Midbrain (tissue), 1 donor: ENCODE data around the gene OPCML.

ENCODE experiments used
- DNase-seq: peaks from one replicate; lab custom pipeline; 2025; lab: John Stamatoyannopoulos, UW

OPCML gene

DNA sequence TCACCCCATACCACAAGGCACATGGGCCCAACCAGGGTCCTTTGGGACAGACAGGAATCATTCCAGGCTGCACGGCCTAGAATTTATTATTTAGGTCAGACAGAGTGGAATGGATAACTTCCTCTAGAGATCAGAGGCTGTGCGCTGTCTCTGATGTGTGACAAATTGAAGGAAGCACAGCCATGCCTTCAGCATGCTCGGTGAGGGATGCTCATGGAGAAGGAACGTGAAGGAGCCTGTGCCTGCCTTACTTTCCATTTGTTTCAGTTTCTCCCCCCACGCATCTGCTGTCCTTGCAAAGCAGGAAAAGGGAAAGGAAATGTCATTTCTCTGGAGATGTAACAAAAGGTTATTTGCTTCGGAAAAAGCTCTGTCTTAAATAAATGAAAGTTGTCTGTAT lies 644.1 kb downstream of the OPCML start:
- no peak for DNase-seq

DNA sequence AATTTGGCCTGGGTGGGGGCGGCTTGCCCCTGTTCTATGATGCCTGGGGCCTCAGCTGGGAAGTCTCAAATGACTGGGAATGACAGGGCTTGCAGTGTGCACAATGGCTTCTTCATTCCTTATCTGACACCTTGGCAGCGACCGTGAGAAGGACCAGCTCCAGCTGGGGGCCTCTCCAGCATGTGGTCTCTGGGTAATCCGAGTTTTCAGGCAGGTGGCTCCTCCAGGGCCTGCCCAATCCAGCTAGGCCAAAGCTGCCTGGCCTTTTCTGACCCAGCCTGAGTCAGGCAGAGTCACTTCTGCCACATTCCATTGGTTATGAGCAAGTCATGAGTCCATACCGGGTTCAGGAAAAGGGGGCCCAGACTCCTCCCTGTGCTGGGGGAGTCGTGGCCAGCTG lies 646.0 kb downstream of the OPCML start:
- no peak for DNase-seq

DNA sequence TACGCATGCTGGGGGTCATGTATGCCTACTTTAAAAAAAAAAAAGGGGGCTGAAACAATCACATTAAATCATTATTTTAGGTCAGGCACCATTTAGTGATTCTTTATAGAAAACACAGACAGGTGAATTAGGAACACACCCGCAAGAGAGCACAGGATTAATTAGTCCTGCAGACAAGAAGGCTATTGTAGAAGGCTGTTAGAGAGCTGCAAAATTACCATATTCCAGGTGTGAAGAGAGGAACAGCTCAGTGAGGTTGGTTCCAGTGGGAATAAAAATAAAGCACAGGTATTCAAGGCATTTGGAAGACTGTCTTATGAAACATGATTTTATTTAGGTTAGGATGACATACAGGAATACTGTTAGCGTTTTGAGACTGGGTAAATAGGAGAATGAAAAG lies 649.1 kb downstream of the OPCML start:
- no peak for DNase-seq

GRCh38 chr11:132881622-132882021 lies 650.7 kb downstream of the OPCML start:
- DNase-seq = no peak

DNA sequence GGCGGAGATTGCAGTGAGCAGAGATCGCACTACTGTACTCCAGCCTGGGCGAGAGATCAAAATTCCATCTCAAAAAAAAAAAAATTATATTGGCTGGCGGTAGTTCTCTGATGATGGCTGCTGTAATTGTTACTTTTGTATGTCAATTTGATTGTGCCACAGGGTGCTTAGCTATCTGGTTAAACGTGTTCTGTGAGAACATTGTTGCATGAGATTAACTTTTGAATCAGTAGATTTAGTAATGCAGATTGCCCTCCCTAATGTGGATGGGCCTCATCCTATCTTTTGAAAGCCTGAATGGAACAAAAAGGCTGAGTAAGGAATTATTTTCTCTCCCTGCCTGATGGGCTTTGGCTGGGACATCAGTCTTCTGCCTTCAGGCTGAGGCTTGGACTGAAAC lies 654.2 kb downstream of the OPCML start:
- DNase-seq = no peak

GRCh38 chr11:132876705-132877104 lies 655.6 kb downstream of the OPCML start:
- DNase-seq = no peak

- DNase-seq = no peak
Measured at GRCh38 chr11:132876239-132876638, 656.1 kb downstream of the OPCML start.

DNA sequence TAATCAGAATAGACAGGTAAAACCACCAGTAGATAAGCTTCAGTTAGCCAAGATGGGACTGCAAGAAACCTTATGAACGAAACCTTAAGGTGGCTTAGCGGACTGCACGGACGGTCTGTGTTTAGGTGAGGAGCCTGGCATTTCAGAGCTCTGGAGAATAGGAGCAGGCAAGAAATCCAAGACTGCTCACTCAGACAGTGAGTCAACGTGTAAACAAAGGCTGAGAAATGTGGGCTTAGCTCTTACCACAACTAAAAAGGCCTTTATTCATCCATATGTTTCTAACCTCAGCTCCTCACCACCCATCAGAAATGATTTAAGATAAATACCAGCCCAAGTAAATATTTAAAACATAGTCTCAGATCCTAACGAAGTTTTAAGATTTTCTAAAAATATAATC lies 657.7 kb downstream of the OPCML start:
- DNase-seq = no peak

- no peak for DNase-seq
Measured at GRCh38 chr11:132873841-132874240, 658.5 kb downstream of the OPCML start.

DNA sequence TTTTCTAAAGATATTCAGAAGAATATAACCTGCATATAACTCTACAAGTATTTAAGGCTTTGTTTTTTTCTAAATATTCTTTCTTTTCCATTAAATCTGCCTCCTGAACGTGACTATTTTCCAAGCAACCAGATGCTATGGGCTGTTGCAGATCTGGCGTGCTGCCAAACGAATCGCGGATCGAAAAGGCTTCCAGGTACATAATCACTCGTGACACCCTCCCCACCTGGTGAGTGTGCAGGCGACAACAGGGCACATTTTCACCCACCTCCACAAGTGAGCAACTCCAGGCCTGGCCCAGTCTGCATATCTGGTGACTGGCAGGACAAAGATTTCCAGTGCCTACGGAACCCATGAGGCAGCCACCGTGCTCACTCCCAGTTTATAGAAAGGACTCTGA lies 660.1 kb downstream of the OPCML start:
- no peak for DNase-seq

GRCh38 chr11:132866783-132867545 lies 665.3 kb downstream of the OPCML start:
- DNase-seq = no peak

GRCh38 chr11:132865623-132866022 lies 666.7 kb downstream of the OPCML start:
- DNase-seq = no peak

DNA sequence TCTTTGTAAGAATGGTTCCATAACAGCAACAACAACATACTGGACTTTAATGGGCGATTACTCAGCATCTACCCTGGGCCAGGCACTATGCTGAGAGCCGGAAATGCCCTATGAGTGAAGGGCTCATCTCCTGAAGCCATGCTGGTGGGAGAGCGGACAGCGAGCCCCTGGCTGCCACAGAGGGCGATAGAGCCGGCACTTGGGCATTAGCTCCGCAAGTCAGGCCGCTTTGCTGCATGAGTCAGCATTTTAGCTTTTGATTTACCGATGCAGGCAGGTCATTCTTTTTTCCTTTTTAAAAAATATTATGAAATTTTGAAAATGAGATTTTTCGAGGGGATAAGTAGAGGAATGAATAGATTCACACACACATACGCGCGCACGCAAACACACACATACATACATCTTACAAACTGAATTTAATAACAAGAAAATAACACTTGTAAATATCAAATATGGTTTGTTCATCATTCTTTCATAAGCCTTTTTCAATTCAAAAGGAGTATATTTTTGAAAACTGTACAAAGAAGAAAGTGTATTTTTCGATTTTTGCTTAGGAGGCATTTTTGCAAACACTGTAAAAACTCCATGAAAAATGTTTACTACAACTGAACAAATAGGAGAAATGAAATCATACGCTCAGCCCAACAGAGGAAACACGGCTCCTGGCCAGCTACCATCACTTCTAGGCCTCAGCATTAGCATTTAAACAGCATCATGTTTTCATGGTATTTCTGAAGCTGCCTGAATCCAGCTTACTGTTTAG lies 667.3 kb downstream of the OPCML start:
- no peak for DNase-seq

GRCh38 chr11:132862933-132863332 lies 669.4 kb downstream of the OPCML start:
- DNase-seq = no peak

- DNase-seq = no peak
Measured at GRCh38 chr11:132862137-132862536, 670.2 kb downstream of the OPCML start.

GRCh38 chr11:132859306-132859705 lies 673.0 kb downstream of the OPCML start:
- DNase-seq = no peak

DNA sequence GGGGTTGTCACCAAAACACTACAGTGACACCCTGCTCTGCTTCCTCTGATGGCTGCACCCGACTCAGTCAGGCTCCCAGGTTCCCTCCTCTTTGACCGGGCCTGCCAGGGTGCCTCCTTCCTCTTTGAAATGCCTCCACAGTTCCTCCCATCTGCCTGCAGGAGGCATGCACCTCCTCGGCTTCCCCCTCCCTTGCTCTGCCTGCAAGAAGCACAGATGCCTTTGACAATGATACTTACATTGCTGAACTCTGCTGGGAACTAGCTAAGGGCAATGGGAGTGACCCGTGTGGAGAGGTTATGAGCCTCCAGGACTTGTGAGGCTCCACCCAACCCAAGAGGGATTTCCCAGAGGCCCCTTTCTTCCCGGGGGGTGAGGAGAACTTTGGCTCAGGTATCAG lies 674.1 kb downstream of the OPCML start:
- no peak for DNase-seq

GRCh38 chr11:132856032-132856431 lies 676.3 kb downstream of the OPCML start:
- no peak for DNase-seq

DNA sequence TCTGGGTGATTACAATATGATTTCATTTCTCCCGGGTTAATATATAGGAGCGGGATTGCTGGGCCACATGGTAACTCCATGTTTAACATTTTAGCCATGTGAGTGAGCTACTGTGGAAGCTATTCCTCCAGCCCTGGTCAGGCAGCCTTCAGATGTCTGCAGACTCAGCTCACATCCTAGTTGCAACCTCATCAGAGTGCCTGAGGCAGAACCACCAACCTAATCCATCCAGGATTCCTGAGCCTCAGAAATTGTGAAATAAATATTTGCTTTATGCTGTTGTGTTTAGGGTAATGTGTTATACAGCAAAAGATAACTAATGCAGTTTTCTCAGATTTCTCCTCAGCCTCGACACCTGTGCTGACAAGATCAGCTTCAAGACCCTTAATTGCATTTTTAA lies 676.8 kb downstream of the OPCML start:
- DNase-seq = no peak

DNA sequence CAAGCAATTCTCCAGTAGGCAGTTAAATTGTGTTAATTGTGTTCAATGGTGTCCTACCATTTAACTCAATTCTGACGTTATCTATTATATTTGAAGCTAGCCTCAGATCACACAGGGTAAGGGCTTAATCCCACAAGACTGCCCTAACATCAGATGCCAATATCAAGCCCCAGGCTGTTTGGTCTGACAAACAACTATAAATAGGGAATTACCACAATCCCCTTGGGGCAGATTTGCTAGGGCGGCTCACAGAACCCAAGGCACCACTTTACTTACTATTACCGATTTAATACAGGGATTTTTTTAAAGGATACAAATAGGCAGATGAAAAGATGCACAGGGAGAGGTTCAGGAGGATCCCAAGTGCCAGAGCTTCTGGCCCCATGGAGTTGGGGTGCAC lies 678.4 kb downstream of the OPCML start:
- no peak for DNase-seq

DNA sequence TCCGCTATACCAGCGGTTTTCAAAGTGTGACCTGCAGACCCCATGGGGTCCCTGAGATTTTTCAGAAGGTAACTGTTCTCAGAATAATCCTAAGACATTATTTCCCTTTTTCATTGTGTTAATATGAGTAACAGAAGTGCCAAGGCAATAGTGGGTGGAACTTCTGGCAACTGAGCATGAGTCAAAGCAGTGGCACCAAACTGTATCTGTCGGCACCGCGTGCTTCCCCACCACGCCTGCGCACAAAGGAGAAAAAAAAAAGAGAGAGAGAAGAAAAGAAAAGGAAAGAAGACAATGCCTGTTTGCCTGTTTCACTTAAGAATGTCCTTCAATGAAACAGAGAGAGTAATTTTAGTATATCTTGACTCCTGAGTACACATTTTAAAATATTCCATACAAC lies 679.9 kb downstream of the OPCML start:
- no peak for DNase-seq

GRCh38 chr11:132851247-132851646 lies 681.1 kb downstream of the OPCML start:
- no peak for DNase-seq

GRCh38 chr11:132850266-132850665 lies 682.0 kb downstream of the OPCML start:
- no peak for DNase-seq

GRCh38 chr11:132848336-132848735 lies 684.0 kb downstream of the OPCML start:
- DNase-seq = no peak
